GM12878 (cell line): ENCODE results near the gene SCGN. TPM values are rescaled to one million over a fixed set of nuclear protein-coding genes. Genes with fewer than 3 reads are reported as not detected.

Experiments
- ATAC-seq: fragments of 200-7000 bp; cut with Tn5 transposase; 3 replicates; pipeline ENCODE4 v1.9.1; 2020; ENCODE audit warnings: mild to moderate bottlenecking, moderate library complexity
- BruUV-seq: library from RNA; stranded (reverse); fragments of 400-500 nt; replicated peaks from 2 replicates; lab custom pipeline; 2021; lab: Mats Ljungman, UMichigan
- CTCF ChIA-PET: fragments of 300-600 bp; sonication (Branson Sonifier 250); formaldehyde crosslinking; extraction: SDS; loops from one replicate; lab custom pipeline; 2021; ENCODE audit warnings: inconsistent platforms; lab: Yijun Ruan, JAX
- POLR2A ChIA-PET: fragments of 350-600 bp; formaldehyde crosslinking; extraction: SDS; loops from one replicate; lab custom pipeline; 2021; ENCODE audit warnings: inconsistent platforms; lab: Charles Lee
- RAD21 ChIA-PET: fragments of 300-600 bp; sonication (Branson Sonifier 250); formaldehyde crosslinking; loops from one replicate; lab custom pipeline; 2023; ENCODE audit warnings: antibody characterized with exemption; ENCODE audit not compliant: unreplicated experiment; lab: Charles Lee
- SMC1A ChIA-PET: fragments of 300-600 bp; sonication (Branson Sonifier 250); formaldehyde crosslinking; loops from one replicate; lab custom pipeline; 2023; ENCODE audit not compliant: unreplicated experiment, uncharacterized antibody; lab: Charles Lee
- DNase-seq: peaks from one replicate; pipeline ENCODE4 v3.0.0-alpha.2; 2011; ENCODE audit warnings: low read depth, low spot score
- FAIRE-seq: peaks from 3 replicates; lab custom pipeline; 2011; peaks lifted over from hg19 to GRCh38; lab: Jason Lieb, UNC
- H2AFZ ChIP-seq: 2 replicates; pipeline ENCODE4 v1.6.0; 2011; ENCODE audit warnings: low read depth, low read length, control low read depth; ENCODE audit not compliant: control insufficient read depth
- H3K27ac ChIP-seq: 2 replicates; pipeline ENCODE4 v1.5.1; 2011; ENCODE audit warnings: control low read depth; ENCODE audit not compliant: control insufficient read depth, insufficient read depth
- H3K27me3 ChIP-seq, 2 experiments: replicated peaks in 1 of 2; 2 replicates each; pipeline versions ENCODE4 v1.6.0 to v1.6.1; 2011; ENCODE audit warnings: low read length in 1 of 2; ENCODE audit not compliant: control insufficient read depth in 2 of 2, insufficient read depth in 2 of 2
- H3K36me3 ChIP-seq, 2 experiments: 2 replicates each; pipeline ENCODE4 v1.5.1; 2011; ENCODE audit warnings: low read length in 1 of 2; ENCODE audit not compliant: control insufficient read depth in 2 of 2, insufficient read depth in 2 of 2
- H3K4me1 ChIP-seq: 2 replicates; pipeline ENCODE4 v1.6.1; 2011; ENCODE audit warnings: mild to moderate bottlenecking, low read length, moderate library complexity, mixed read lengths; ENCODE audit not compliant: control insufficient read depth, insufficient read depth
- H3K4me2 ChIP-seq: 2 replicates; pipeline ENCODE4 v1.6.0; 2011; ENCODE audit warnings: control low read depth; ENCODE audit not compliant: control insufficient read depth, insufficient read depth
- H3K4me3 ChIP-seq: fragments of 200-600 bp; sonication (generic); 2 replicates; pipeline ENCODE4 v1.5.1; 2016
- H3K79me2 ChIP-seq: 2 replicates; pipeline ENCODE4 v1.6.0; 2011; ENCODE audit warnings: low read length; ENCODE audit not compliant: control insufficient read depth, insufficient read depth
- H3K9ac ChIP-seq: 2 replicates; pipeline ENCODE4 v1.8.0; 2011; ENCODE audit warnings: low read length, control low read depth, mixed read lengths; ENCODE audit not compliant: control insufficient read depth, insufficient read depth
- H3K9me3 ChIP-seq: replicated peaks from 3 replicates; pipeline ENCODE4 v1.5.1; 2011; ENCODE audit warnings: mild to moderate bottlenecking, low read length; ENCODE audit not compliant: control insufficient read depth, insufficient read depth
- H4K20me1 ChIP-seq: 2 replicates; pipeline ENCODE4 v1.6.0; 2011; ENCODE audit not compliant: control insufficient read depth, insufficient read depth
- CBX5 ChIP-seq: sonication (generic); IDR thresholded peaks from 2 replicates; pipeline ENCODE4 v1.6.1; 2016; ENCODE audit warnings: low read depth, moderate library complexity, mild to moderate bottlenecking, inconsistent platforms
- E4F1 ChIP-seq: fragments of 450-650 bp; IDR thresholded peaks from 2 replicates; pipeline ENCODE4 v1.6.1; 2018; ENCODE audit warnings: borderline replicate concordance, mild to moderate bottlenecking; ENCODE audit not compliant: partially characterized antibody
- IKZF1 ChIP-seq: fragments of 450-650 bp; conservative IDR thresholded peaks from 2 replicates; pipeline ENCODE4 v1.6.1; 2017; ENCODE audit warnings: antibody characterized with exemption, mild to moderate bottlenecking
- IRF4 ChIP-seq: IDR thresholded peaks from 2 replicates; pipeline ENCODE4 v1.6.1; 2011; ENCODE audit warnings: low read depth, low read length
- JUNB ChIP-seq: IDR thresholded peaks from 2 replicates; pipeline ENCODE4 v1.6.1; 2016; ENCODE audit warnings: antibody characterized with exemption, mild to moderate bottlenecking
- MEF2B ChIP-seq: fragments of 450-650 bp; IDR thresholded peaks from 2 replicates; pipeline ENCODE4 v1.6.1; 2018; ENCODE audit warnings: mild to moderate bottlenecking, moderate library complexity; ENCODE audit not compliant: partially characterized antibody, poor library complexity, severe bottlenecking
- MYC ChIP-seq: IDR thresholded peaks from 2 replicates; pipeline ENCODE4 v1.6.1; 2011; ENCODE audit warnings: mild to moderate bottlenecking, low read length, moderate library complexity, inconsistent platforms; ENCODE audit not compliant: insufficient read depth, insufficient replicate concordance, insufficient read length, severe bottlenecking
- NFYA ChIP-seq: IDR thresholded peaks from 2 replicates; pipeline ENCODE4 v1.6.1; 2011; ENCODE audit warnings: low read depth, mild to moderate bottlenecking, low read length, improper control_type of control experiment, borderline replicate concordance
- WGBS: methylation state at CpG from one replicate; pipeline ENCODE4 v1.1.6; 2016; ENCODE audit warnings: low lambda C conversion rate; ENCODE audit not compliant: insufficient replicate concordance, insufficient coverage; ENCODE audit errors: missing lambda C conversion rate; 5-methylcytosine and 5-hydroxymethylcytosine counted together
- in situ Hi-C: fragments of 300-500 bp; cut with MboI; formaldehyde crosslinking; loops from 9 replicates; pipeline ENCODE4 v1.14.3; 2018; ENCODE audit warnings: mixed read lengths
- intact Hi-C: fragments of 100-400 bp; cut with micrococcal nuclease; formaldehyde crosslinking; loops from one replicate; pipeline ENCODE4 v1.14.2; 2022; ENCODE audit not compliant: unreplicated experiment
- polyA plus RNA-seq, 11 experiments: library from polyadenylated mRNA; depleted of rRNA in 4 of 11; unstranded in 6 of 11; stranded (reverse) in 5 of 11; fragments of >200 nt; fragmentation: Nextera tagmentation in 4 of 11; fragmentation: Illumina TruSeq in 1 of 11; extraction: Ambion mirVana in 4 of 11; extraction: Trizol in 1 of 11; gene quantifications; 1 replicate in 1 of 11; 2 replicates in 10 of 11; pipeline versions ENCODE4 v1.2.1 to v1.2.3, GENCODE V29; 2011 to 2016; ENCODE audit warnings: inconsistent platforms in 2 of 11, missing spikeins in 2 of 11, low read depth in 1 of 11
- total RNA-seq, 4 experiments: library from RNA; depleted of rRNA in 3 of 4; stranded (reverse); fragments of >200 nt in 3 of 4; fragmentation: Illumina TruSeq in 1 of 4; extraction: Trizol in 1 of 4; gene quantifications; 2 replicates each; pipeline versions ENCODE4 v1.2.1 to v1.2.3, GENCODE V29; 2013 to 2021

Gene SCGN
- total and polyA plus RNA-seq, 10 of the 15 experiments (the other 5 are each of a cell fraction or from before 2014, with no cell fraction given): not detected

- TF ChIP-seq E4F1 (no peak), IRF4 (no peak), MEF2B (no peak)
- TF ChIP-seq, all 136 proteins: peak for 0
Measured at GRCh38 chr6:25635886-25636317, 16.1 kb upstream of the SCGN start (continued).

GRCh38 chr6:25637211-25637610, 14.8 kb upstream of the SCGN start:
- CTCF ChIA-PET: interaction anchor here (1.0 kb wide), 1 partner anchor 371 kb away, joined by 3 read pairs; no protein-coding TSS in a partner anchor
- POLR2A ChIA-PET: no interaction called here

More at GRCh38 chr6:25637211-25637610, 14.8 kb upstream of the SCGN start:
- no peak overlapping the region for H3K4me2 ChIP-seq
- H3K36me3 ChIP-seq: no peaks in the 10 kb centered on the region
- no peaks in the 10 kb centered on the region for H3K9me3 ChIP-seq
- DNase-seq (no peak), ATAC-seq (no peak), FAIRE-seq (no peak)
- no TSS peak for BruUV-seq
- peaks cover 0 to 6% of the 10 kb centered on the region in 2 experiments; a peak in 2 of 4 replicates for H3K27me3 ChIP-seq
- H4K20me1 ChIP-seq: no peaks in the 10 kb centered on the region
- ChIA-PET RAD21 (no interaction called here), SMC1A (no interaction called here)
- TF ChIP-seq MEF2B (no peak), NFYA (no peak), CBX5 (no peak), IKZF1 (no peak), MYC (no peak), JUNB (no peak)
- in situ Hi-C loops (no loop called here), intact Hi-C loops (no loop called here)
- no peaks in the 10 kb centered on the region for H3K4me1 ChIP-seq
- no peak overlapping the region for H3K27ac ChIP-seq
- 0% methylated on average over 1 of the region's 1 CpG for WGBS
- H2AFZ ChIP-seq: no peak overlapping the region
- no peaks in the 10 kb centered on the region for H3K79me2 ChIP-seq
- no peak overlapping the region for H3K9ac ChIP-seq
- H3K4me3 ChIP-seq: no peak overlapping the region
